ENCODE data around the gene CCR4.
"Not testable (repeated sequence)": the region's sequence is repeated elsewhere in the genome, so short reads cannot be mapped to it uniquely, and the experiment has no call there.

CCR4 gene

GRCh38 chr3:32951410-32951811 is at the start of gene CCR4:
TSS of gene CCR4 (plus strand) at chr3:32951644. CDS start at chr3:32953423, 1,779 bp downstream.
- DNase-seq = no peak

- DNase-seq = peak in 3 of 56 donors; percentile 8 to 32 (median 10)
Observed at GRCh38 chr3:32902887-32903371, 48.5 kb upstream of the CCR4 start.

GRCh38 chr3:32903953-32904352 is 47.5 kb upstream of the CCR4 start:
- no peak for DNase-seq

GRCh38 chr3:32909999-32910398 is 41.4 kb upstream of the CCR4 start:
- DNase-seq = no peak

GRCh38 chr3:32910954-32911353 is 40.5 kb upstream of the CCR4 start:
- no peak for DNase-seq

GRCh38 chr3:32912046-32912445 is 39.4 kb upstream of the CCR4 start:
- no peak for DNase-seq

GRCh38 chr3:32913790-32914446 is 37.5 kb upstream of the CCR4 start:
- DNase-seq = no peak

- DNase-seq = no peak
Observed at GRCh38 chr3:32919920-32920319, 31.5 kb upstream of the CCR4 start.

GRCh38 chr3:32922078-32922477 is 29.4 kb upstream of the CCR4 start:
- no peak for DNase-seq

GRCh38 chr3:32930161-32930560 is 21.3 kb upstream of the CCR4 start:
- DNase-seq = no peak

- not testable (repeated sequence) for DNase-seq
Observed at GRCh38 chr3:32931273-32931672, 20.2 kb upstream of the CCR4 start.

GRCh38 chr3:32934150-32934742 is 17.2 kb upstream of the CCR4 start:
- DNase-seq = peak in 1 of 56 donors; percentile 30

GRCh38 chr3:32937331-32937730 is 14.1 kb upstream of the CCR4 start:
- DNase-seq = no peak

- DNase-seq = not testable (repeated sequence)
Observed at GRCh38 chr3:32939531-32940284, 11.7 kb upstream of the CCR4 start.

GRCh38 chr3:32940726-32941125 is 10.7 kb upstream of the CCR4 start:
- DNase-seq = no peak

GRCh38 chr3:32945136-32945535 is 6.3 kb upstream of the CCR4 start:
- no peak for DNase-seq

GRCh38 chr3:32945598-32945997 is 5.8 kb upstream of the CCR4 start:
- DNase-seq = not testable (repeated sequence)

- peak in 1 of 56 donors; percentile 26 for DNase-seq
Observed at GRCh38 chr3:32946973-32947788, 4.3 kb upstream of the CCR4 start.

GRCh38 chr3:32947789-32948238 is 3.6 kb upstream of the CCR4 start:
- DNase-seq = peak in 43 of 56 donors; percentile 0 to 68 (median 22)

- DNase-seq = no peak
Observed at GRCh38 chr3:32948625-32949445, 2.6 kb upstream of the CCR4 start.

Measured in nucleus accumbens (tissue), 56 donors.